ENCODE measurements around the gene INTS7.

GRCh38 chr1:211925016-211925415 is 110.3 kb downstream of the INTS7 start:
- TF ChIP-seq TCF7L2 (IDR thresholded peaks at IDR 0.05; ENCODE audit: low read depth, low read length) = no peak
- no peak for TF ChIP-seq CTCF (IDR thresholded peaks at IDR 0.05)
